ENCODE data around the gene TRIM27. TPM values are rescaled to one million over a fixed set of nuclear protein-coding genes. Genes with fewer than 3 reads are reported as not detected.
"Not testable (repeated sequence)": the region's sequence is repeated elsewhere in the genome, so short reads cannot be mapped to it uniquely, and the experiment has no call there.

TRIM27 gene
- total RNA-seq, 1 donor from 2014 or later = 82.8 TPM

DNA sequence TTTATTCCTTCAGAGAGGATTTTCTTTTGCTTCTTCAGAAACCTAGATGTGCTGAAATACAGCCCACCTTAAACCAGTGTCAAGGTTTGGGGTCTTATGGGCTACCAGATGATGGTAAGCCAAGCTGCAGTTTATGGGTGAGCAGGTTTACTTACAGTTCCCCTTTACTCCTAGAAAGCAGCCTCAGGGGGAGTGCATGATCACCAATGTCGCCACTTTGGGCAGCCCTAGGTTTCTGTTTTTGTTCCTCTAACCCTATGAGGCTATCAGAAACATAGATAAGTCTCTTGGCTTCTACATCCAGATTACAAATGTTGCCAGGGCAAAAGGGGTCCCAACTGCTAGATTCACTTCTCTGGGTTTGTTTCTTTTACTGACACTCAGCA is 67.2 kb downstream of the TRIM27 start:
- Mint-ChIP-seq H3K9me3 (ENCODE audit: unreplicated experiment) (no peaks in the 10 kb centered on the region), H3K27ac (ENCODE audit: unreplicated experiment) (no peak overlapping the region), H3K4me1 (ENCODE audit: unreplicated experiment) (no peaks in the 10 kb centered on the region)

GRCh38 chr6:28854405-28854804 is 69.4 kb downstream of the TRIM27 start:
- not testable (repeated sequence) for H3K27me3 Mint-ChIP-seq (ENCODE audit: unreplicated experiment)

More for the DNA sequence above, 67.2 kb downstream of the TRIM27 start:
- Mint-ChIP-seq H3K27me3 (ENCODE audit: unreplicated experiment) (no peaks in the 10 kb centered on the region), H3K4me3 (ENCODE audit: unreplicated experiment) (no peak overlapping the region), H3K36me3 (ENCODE audit: low read depth, unreplicated experiment) (no peaks in the 10 kb centered on the region)
- no peak for DNase-seq (ENCODE audit: low spot score)
- TF ChIP-seq CTCF (IDR thresholded peaks at IDR 0.05; ENCODE audit: unreplicated experiment) = no peak

More at GRCh38 chr6:28854405-28854804, 69.4 kb downstream of the TRIM27 start:
- H3K4me1 Mint-ChIP-seq (ENCODE audit: unreplicated experiment); H3K9me3 Mint-ChIP-seq (ENCODE audit: unreplicated experiment); DNase-seq (ENCODE audit: low spot score); H3K27ac Mint-ChIP-seq (ENCODE audit: unreplicated experiment); H3K4me3 Mint-ChIP-seq (ENCODE audit: unreplicated experiment); H3K36me3 Mint-ChIP-seq (ENCODE audit: low read depth, unreplicated experiment): not testable (repeated sequence)

Other genes starting within 250 kb of the TRIM27 start
- gene ZNF311, start 81.3 kb upstream of the TRIM27 start, total RNA-seq (ENCODE audit: unreplicated experiment) = 1.6 TPM
- not detected for gene OR2W1, start 121.2 kb upstream of the TRIM27 start, total RNA-seq (ENCODE audit: unreplicated experiment)
- gene OR2B3, start 163.3 kb upstream of the TRIM27 start, total RNA-seq (ENCODE audit: unreplicated experiment) = not detected
- gene OR2J1, start 175.5 kb upstream of the TRIM27 start, total RNA-seq (ENCODE audit: unreplicated experiment) = not detected
- not detected for gene OR2J3, start 184.1 kb upstream of the TRIM27 start, total RNA-seq (ENCODE audit: unreplicated experiment)
- gene OR2J2, start 246.9 kb upstream of the TRIM27 start, total RNA-seq (ENCODE audit: unreplicated experiment) = not detected